ENCODE measurements around the gene VSNL1. TPM values are rescaled to one million over a fixed set of nuclear protein-coding genes. Genes with fewer than 3 reads are reported as not detected.

Gene VSNL1
- total and polyA plus RNA-seq, 10 of the 15 experiments (the other 5 are each of a cell fraction or from before 2014, with no cell fraction given), result 0.04 to 0.30 (median 0.12) TPM; not detected in 4

DNA sequence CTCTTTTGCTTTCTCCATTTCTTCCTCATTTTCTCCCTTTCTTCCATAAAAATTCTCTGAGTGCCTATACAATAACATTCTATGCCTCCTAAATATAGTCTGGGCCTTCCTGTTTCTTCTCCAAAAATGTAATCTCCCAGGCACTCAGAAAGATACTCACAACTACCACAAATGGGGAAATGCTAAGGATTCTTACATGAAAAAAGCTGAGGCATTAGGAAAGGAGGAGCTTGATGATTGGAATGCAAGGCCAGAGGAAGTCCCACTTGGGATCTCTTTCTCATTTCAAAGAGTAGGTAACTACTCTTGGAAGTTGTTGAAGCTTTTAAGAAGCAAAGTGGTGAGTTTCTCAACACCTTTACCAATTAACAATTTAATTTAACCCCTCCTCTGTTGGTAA, 3.4 kb downstream of the VSNL1 start:
- ChIA-PET SMC1A (ENCODE audit: uncharacterized antibody, unreplicated experiment) (interaction anchor here (1.0 kb wide), 1 partner anchor 35 kb away, joined by 3 read pairs; no protein-coding TSS in a partner anchor), CTCF (no interaction called here), RAD21 (ENCODE audit: unreplicated experiment) (no interaction called here), POLR2A (no interaction called here)
- no peak overlapping the region for H3K27ac ChIP-seq (ENCODE audit: control insufficient read depth, insufficient read depth)
- DNase-seq (ENCODE audit: low read depth, low spot score) (no peak), ATAC-seq (no peak), FAIRE-seq (no peak)
- peaks cover 7 to 11% of the 10 kb centered on the region in 2 experiments for H3K27me3 ChIP-seq (replicated peaks in 1 of 2; ENCODE audit: control insufficient read depth in 2 of 2, insufficient read depth in 2 of 2, low read length in 1 of 2)
- in situ Hi-C loops (cut with MboI) (no loop called here), intact Hi-C loops (cut with micrococcal nuclease; ENCODE audit: unreplicated experiment) (no loop called here)
- H3K4me1 ChIP-seq (ENCODE audit: control insufficient read depth, insufficient read depth, low read length), result no peaks in the 10 kb centered on the region
- H3K4me2 ChIP-seq (ENCODE audit: control insufficient read depth, insufficient read depth), result no peak overlapping the region
- no peaks in the 10 kb centered on the region for H3K79me2 ChIP-seq (ENCODE audit: control insufficient read depth, insufficient read depth, low read length)
- no TSS peak for BruUV-seq (replicated peaks)
- no peak overlapping the region for H3K4me3 ChIP-seq
- no peak overlapping the region for H2AFZ ChIP-seq (ENCODE audit: control insufficient read depth, low read depth, low read length)
- H4K20me1 ChIP-seq (ENCODE audit: control insufficient read depth, insufficient read depth), result no peaks in the 10 kb centered on the region
- TF ChIP-seq ETV6 (conservative IDR thresholded peaks at IDR 0.05 in 1 of 2, IDR thresholded peaks at IDR 0.05 in 1 of 2; ENCODE audit: borderline replicate concordance in 1 of 2, low read depth in 1 of 2) (no peak), LARP7 (IDR thresholded peaks at IDR 0.05) (no peak), RB1 (IDR thresholded peaks at IDR 0.05; ENCODE audit: borderline replicate concordance) (no peak), RBBP5 (conservative IDR thresholded peaks at IDR 0.05) (no peak), SRF (IDR thresholded peaks at IDR 0.05; ENCODE audit: low read depth in 2 of 2, low read length in 2 of 2) (no peak), HCFC1 (IDR thresholded peaks at IDR 0.05; ENCODE audit: low read length) (no peak), CBFB (IDR thresholded peaks at IDR 0.05; ENCODE audit: low read depth) (no peak)
- TF ChIP-seq, protein P1, sequence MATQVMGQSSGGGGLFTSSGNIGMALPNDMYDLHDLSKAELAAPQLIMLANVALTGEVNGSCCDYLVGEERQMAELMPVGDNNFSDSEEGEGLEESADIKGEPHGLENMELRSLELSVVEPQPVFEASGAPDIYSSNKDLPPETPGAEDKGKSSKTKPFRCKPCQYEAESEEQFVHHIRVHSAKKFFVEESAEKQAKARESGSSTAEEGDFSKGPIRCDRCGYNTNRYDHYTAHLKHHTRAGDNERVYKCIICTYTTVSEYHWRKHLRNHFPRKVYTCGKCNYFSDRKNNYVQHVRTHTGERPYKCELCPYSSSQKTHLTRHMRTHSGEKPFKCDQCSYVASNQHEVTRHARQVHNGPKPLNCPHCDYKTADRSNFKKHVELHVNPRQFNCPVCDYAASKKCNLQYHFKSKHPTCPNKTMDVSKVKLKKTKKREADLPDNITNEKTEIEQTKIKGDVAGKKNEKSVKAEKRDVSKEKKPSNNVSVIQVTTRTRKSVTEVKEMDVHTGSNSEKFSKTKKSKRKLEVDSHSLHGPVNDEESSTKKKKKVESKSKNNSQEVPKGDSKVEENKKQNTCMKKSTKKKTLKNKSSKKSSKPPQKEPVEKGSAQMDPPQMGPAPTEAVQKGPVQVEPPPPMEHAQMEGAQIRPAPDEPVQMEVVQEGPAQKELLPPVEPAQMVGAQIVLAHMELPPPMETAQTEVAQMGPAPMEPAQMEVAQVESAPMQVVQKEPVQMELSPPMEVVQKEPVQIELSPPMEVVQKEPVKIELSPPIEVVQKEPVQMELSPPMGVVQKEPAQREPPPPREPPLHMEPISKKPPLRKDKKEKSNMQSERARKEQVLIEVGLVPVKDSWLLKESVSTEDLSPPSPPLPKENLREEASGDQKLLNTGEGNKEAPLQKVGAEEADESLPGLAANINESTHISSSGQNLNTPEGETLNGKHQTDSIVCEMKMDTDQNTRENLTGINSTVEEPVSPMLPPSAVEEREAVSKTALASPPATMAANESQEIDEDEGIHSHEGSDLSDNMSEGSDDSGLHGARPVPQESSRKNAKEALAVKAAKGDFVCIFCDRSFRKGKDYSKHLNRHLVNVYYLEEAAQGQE (IDR thresholded peaks at IDR 0.05; ENCODE audit: low read depth, low read length), result no peak
- TF ChIP-seq, protein P2, sequence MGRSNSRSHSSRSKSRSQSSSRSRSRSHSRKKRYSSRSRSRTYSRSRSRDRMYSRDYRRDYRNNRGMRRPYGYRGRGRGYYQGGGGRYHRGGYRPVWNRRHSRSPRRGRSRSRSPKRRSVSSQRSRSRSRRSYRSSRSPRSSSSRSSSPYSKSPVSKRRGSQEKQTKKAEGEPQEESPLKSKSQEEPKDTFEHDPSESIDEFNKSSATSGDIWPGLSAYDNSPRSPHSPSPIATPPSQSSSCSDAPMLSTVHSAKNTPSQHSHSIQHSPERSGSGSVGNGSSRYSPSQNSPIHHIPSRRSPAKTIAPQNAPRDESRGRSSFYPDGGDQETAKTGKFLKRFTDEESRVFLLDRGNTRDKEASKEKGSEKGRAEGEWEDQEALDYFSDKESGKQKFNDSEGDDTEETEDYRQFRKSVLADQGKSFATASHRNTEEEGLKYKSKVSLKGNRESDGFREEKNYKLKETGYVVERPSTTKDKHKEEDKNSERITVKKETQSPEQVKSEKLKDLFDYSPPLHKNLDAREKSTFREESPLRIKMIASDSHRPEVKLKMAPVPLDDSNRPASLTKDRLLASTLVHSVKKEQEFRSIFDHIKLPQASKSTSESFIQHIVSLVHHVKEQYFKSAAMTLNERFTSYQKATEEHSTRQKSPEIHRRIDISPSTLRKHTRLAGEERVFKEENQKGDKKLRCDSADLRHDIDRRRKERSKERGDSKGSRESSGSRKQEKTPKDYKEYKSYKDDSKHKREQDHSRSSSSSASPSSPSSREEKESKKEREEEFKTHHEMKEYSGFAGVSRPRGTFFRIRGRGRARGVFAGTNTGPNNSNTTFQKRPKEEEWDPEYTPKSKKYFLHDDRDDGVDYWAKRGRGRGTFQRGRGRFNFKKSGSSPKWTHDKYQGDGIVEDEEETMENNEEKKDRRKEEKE (IDR thresholded peaks at IDR 0.05), result no peak
- TF ChIP-seq, protein P3, sequence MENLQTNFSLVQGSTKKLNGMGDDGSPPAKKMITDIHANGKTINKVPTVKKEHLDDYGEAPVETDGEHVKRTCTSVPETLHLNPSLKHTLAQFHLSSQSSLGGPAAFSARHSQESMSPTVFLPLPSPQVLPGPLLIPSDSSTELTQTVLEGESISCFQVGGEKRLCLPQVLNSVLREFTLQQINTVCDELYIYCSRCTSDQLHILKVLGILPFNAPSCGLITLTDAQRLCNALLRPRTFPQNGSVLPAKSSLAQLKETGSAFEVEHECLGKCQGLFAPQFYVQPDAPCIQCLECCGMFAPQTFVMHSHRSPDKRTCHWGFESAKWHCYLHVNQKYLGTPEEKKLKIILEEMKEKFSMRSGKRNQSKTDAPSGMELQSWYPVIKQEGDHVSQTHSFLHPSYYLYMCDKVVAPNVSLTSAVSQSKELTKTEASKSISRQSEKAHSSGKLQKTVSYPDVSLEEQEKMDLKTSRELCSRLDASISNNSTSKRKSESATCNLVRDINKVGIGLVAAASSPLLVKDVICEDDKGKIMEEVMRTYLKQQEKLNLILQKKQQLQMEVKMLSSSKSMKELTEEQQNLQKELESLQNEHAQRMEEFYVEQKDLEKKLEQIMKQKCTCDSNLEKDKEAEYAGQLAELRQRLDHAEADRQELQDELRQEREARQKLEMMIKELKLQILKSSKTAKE (IDR thresholded peaks at IDR 0.05; ENCODE audit: low read depth, poor library complexity, severe bottlenecking), result no peak
- TF ChIP-seq, protein P4, sequence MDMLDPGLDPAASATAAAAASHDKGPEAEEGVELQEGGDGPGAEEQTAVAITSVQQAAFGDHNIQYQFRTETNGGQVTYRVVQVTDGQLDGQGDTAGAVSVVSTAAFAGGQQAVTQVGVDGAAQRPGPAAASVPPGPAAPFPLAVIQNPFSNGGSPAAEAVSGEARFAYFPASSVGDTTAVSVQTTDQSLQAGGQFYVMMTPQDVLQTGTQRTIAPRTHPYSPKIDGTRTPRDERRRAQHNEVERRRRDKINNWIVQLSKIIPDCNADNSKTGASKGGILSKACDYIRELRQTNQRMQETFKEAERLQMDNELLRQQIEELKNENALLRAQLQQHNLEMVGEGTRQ (IDR thresholded peaks at IDR 0.05; ENCODE audit: borderline replicate concordance, low read depth, low read length), result no peak
- H3K36me3 ChIP-seq (ENCODE audit: control insufficient read depth in 2 of 2, insufficient read depth in 2 of 2, low read length in 1 of 2), result no peaks in the 10 kb centered on the region
- no peaks in the 10 kb centered on the region for H3K9me3 ChIP-seq (replicated peaks; ENCODE audit: control insufficient read depth, insufficient read depth, low read length)
- no peak overlapping the region for H3K9ac ChIP-seq (ENCODE audit: control insufficient read depth, insufficient read depth, low read length)

Measured in GM12878 (cell line).